ENCODE results near the gene SPARCL1.

SPARCL1 gene

DNA sequence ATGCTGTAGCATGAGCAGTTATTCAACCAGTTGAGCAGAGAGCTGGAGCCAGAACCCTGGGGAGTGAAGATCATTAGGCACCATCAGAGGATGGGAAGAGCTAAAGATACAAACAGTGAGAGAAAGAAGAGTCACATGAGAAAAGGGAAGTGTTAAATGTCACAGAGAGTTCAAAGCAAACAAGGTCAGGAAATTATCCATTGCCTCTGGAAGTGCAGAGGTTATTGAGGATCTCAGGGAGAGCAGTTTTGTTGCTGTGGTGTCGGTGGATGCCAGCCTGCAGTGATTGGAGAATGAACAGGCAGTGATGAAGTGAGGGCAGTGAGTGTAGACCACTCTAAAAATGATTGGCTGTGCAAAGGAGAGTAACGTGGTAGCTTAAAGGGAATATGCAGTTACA lies 17.7 kb downstream of the SPARCL1 start:
- ATAC-seq, result no peak
- TF ChIP-seq ESRRG (CRISPR knock-in tag; IDR thresholded peaks at IDR 0.05) (no peak), CREB5 (CRISPR knock-in tag; IDR thresholded peaks at IDR 0.05; ENCODE audit: low read depth) (no peak), OSR1 (CRISPR knock-in tag; IDR thresholded peaks at IDR 0.05) (no peak), TCF4 (CRISPR knock-in tag; IDR thresholded peaks at IDR 0.05; ENCODE audit: borderline replicate concordance) (no peak), RARB (CRISPR knock-in tag; IDR thresholded peaks at IDR 0.05) (no peak), GLIS3 (CRISPR knock-in tag; IDR thresholded peaks at IDR 0.05) (no peak), PPARA (CRISPR knock-in tag; IDR thresholded peaks at IDR 0.05; ENCODE audit: borderline replicate concordance) (no peak), ARNTL (CRISPR knock-in tag; IDR thresholded peaks at IDR 0.05; ENCODE audit: borderline replicate concordance, low read depth) (no peak), ISL1 (CRISPR knock-in tag; IDR thresholded peaks at IDR 0.05) (no peak), CSDC2 (CRISPR knock-in tag; IDR thresholded peaks at IDR 0.05) (no peak), BACH2 (CRISPR knock-in tag; IDR thresholded peaks at IDR 0.05; ENCODE audit: borderline replicate concordance) (no peak), ZFP3 (CRISPR knock-in tag; IDR thresholded peaks at IDR 0.05) (no peak), ZNF8 (CRISPR knock-in tag; IDR thresholded peaks at IDR 0.05) (no peak), ZFP30 (CRISPR knock-in tag; IDR thresholded peaks at IDR 0.05) (no peak)
- TF ChIP-seq, protein P1, sequence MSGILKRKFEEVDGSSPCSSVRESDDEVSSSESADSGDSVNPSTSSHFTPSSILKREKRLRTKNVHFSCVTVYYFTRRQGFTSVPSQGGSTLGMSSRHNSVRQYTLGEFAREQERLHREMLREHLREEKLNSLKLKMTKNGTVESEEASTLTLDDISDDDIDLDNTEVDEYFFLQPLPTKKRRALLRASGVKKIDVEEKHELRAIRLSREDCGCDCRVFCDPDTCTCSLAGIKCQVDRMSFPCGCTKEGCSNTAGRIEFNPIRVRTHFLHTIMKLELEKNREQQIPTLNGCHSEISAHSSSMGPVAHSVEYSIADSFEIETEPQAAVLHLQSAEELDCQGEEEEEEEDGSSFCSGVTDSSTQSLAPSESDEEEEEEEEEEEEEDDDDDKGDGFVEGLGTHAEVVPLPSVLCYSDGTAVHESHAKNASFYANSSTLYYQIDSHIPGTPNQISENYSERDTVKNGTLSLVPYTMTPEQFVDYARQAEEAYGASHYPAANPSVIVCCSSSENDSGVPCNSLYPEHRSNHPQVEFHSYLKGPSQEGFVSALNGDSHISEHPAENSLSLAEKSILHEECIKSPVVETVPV (CRISPR knock-in tag; IDR thresholded peaks at IDR 0.05), result no peak

DNA sequence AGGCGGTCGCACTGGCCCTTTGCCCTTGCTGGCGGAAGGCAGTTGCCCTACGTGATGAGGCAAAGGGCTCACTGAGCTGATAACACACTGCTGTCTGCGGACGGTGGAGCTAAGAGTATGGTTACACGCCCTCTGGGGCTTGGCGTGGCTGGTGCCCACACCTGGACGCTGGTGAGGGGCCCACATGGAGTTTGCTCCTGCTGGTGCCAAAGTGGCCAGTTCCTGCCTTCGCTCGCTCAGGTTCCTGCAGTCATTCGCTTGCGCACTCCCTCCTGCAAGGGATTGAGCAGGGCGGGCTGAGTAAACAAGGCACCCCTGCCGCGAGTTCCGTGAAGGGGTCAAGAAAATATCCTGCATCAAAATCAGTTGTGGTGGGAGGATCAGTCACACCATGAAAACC lies 18.4 kb downstream of the SPARCL1 start:
- ATAC-seq, result no peak

More for the DNA sequence above, 18.4 kb downstream of the SPARCL1 start:
- TF ChIP-seq, protein P2, sequence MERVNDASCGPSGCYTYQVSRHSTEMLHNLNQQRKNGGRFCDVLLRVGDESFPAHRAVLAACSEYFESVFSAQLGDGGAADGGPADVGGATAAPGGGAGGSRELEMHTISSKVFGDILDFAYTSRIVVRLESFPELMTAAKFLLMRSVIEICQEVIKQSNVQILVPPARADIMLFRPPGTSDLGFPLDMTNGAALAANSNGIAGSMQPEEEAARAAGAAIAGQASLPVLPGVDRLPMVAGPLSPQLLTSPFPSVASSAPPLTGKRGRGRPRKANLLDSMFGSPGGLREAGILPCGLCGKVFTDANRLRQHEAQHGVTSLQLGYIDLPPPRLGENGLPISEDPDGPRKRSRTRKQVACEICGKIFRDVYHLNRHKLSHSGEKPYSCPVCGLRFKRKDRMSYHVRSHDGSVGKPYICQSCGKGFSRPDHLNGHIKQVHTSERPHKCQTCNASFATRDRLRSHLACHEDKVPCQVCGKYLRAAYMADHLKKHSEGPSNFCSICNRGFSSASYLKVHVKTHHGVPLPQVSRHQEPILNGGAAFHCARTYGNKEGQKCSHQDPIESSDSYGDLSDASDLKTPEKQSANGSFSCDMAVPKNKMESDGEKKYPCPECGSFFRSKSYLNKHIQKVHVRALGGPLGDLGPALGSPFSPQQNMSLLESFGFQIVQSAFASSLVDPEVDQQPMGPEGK (CRISPR knock-in tag; IDR thresholded peaks at IDR 0.05; ENCODE audit: borderline replicate concordance), result no peak
- no peak for TF ChIP-seq ESRRG (CRISPR knock-in tag; IDR thresholded peaks at IDR 0.05)
- TF ChIP-seq ARNTL (CRISPR knock-in tag; IDR thresholded peaks at IDR 0.05; ENCODE audit: borderline replicate concordance, low read depth), result no peak
- no peak for TF ChIP-seq ZFP30 (CRISPR knock-in tag; IDR thresholded peaks at IDR 0.05)
- TF ChIP-seq, protein P3, sequence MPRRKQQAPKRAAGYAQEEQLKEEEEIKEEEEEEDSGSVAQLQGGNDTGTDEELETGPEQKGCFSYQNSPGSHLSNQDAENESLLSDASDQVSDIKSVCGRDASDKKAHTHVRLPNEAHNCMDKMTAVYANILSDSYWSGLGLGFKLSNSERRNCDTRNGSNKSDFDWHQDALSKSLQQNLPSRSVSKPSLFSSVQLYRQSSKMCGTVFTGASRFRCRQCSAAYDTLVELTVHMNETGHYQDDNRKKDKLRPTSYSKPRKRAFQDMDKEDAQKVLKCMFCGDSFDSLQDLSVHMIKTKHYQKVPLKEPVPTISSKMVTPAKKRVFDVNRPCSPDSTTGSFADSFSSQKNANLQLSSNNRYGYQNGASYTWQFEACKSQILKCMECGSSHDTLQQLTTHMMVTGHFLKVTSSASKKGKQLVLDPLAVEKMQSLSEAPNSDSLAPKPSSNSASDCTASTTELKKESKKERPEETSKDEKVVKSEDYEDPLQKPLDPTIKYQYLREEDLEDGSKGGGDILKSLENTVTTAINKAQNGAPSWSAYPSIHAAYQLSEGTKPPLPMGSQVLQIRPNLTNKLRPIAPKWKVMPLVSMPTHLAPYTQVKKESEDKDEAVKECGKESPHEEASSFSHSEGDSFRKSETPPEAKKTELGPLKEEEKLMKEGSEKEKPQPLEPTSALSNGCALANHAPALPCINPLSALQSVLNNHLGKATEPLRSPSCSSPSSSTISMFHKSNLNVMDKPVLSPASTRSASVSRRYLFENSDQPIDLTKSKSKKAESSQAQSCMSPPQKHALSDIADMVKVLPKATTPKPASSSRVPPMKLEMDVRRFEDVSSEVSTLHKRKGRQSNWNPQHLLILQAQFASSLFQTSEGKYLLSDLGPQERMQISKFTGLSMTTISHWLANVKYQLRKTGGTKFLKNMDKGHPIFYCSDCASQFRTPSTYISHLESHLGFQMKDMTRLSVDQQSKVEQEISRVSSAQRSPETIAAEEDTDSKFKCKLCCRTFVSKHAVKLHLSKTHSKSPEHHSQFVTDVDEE (CRISPR knock-in tag; IDR thresholded peaks at IDR 0.05), result no peak
- no peak for TF ChIP-seq CREB5 (CRISPR knock-in tag; IDR thresholded peaks at IDR 0.05; ENCODE audit: low read depth)

Measured in SK-N-SH treated with all-trans-retinoic acid at 6 μM for 48 hours (cell line).